ENCODE measurements around the gene IBA57.

DNA sequence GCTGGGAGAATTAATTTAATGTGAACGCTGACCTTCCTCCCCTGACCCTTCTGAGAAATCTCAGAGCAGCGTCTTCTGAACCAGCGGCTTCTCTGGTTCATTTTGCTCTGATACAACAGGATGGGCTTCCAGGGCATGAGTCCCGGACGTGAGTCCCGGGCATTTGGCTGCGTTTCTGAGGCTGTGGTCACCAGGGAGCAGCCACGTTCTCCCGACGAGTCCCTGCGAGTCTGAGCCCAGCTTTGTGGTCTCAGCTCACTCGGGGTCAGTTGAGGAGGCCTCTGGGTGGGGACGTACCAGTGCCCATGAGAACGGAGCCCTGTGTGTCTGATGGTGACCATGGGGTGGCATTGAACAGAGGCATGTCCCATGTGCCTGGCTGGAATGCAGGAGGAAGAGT, 24.6 kb downstream of the IBA57 start:
- TF ChIP-seq, protein P1, sequence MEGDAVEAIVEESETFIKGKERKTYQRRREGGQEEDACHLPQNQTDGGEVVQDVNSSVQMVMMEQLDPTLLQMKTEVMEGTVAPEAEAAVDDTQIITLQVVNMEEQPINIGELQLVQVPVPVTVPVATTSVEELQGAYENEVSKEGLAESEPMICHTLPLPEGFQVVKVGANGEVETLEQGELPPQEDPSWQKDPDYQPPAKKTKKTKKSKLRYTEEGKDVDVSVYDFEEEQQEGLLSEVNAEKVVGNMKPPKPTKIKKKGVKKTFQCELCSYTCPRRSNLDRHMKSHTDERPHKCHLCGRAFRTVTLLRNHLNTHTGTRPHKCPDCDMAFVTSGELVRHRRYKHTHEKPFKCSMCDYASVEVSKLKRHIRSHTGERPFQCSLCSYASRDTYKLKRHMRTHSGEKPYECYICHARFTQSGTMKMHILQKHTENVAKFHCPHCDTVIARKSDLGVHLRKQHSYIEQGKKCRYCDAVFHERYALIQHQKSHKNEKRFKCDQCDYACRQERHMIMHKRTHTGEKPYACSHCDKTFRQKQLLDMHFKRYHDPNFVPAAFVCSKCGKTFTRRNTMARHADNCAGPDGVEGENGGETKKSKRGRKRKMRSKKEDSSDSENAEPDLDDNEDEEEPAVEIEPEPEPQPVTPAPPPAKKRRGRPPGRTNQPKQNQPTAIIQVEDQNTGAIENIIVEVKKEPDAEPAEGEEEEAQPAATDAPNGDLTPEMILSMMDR (IDR thresholded peaks at IDR 0.05; ENCODE audit: poor library complexity) = no peak
- TF ChIP-seq EZH2 (IDR thresholded peaks at IDR 0.05; ENCODE audit: borderline replicate concordance) = no peak
